Calu3 (cell line): Measurements from ENCODE around the gene ALKBH6. TPM values are rescaled to one million over a fixed set of nuclear protein-coding genes. Genes with fewer than 3 reads are reported as not detected.
"Not testable (repeated sequence)": the region's sequence is repeated elsewhere in the genome, so short reads cannot be mapped to it uniquely, and the experiment has no call there.

Source experiments
- BruUV-seq: library from RNA; stranded (reverse); fragments of 400-500 nt; replicated peaks from 2 replicates; lab custom pipeline; 2021; lab: Mats Ljungman, UMichigan
- CTCF ChIA-PET: fragments of 300-600 bp; sonication (Branson Sonifier 250); formaldehyde crosslinking; loops from one replicate; lab custom pipeline; 2022; ENCODE audit warnings: antibody characterized with exemption; lab: Charles Lee
- DNase-seq: peaks from one replicate; pipeline ENCODE4 v3.0.0; 2022
- H3K27ac Mint-ChIP-seq: one replicate; pipeline ENCODE4 v1.8.0; 2022; ENCODE audit warnings: mixed read lengths; ENCODE audit not compliant: unreplicated experiment
- H3K27me3 Mint-ChIP-seq: one replicate; pipeline ENCODE4 v1.8.0; 2022; ENCODE audit warnings: mixed read lengths; ENCODE audit not compliant: unreplicated experiment
- H3K36me3 Mint-ChIP-seq: one replicate; pipeline ENCODE4 v1.8.0; 2022; ENCODE audit warnings: mild to moderate bottlenecking, moderate library complexity, mixed read lengths; ENCODE audit not compliant: insufficient read depth, unreplicated experiment
- H3K4me1 Mint-ChIP-seq: one replicate; pipeline ENCODE4 v1.8.0; 2022; ENCODE audit warnings: mild to moderate bottlenecking, low read depth, mixed read lengths; ENCODE audit not compliant: unreplicated experiment
- H3K4me3 Mint-ChIP-seq: one replicate; pipeline ENCODE4 v1.8.0; 2022; ENCODE audit warnings: mild to moderate bottlenecking, low read depth, moderate library complexity, mixed read lengths; ENCODE audit not compliant: unreplicated experiment
- H3K9me3 Mint-ChIP-seq: one replicate; pipeline ENCODE4 v1.8.0; 2022; ENCODE audit warnings: low read depth, mixed read lengths; ENCODE audit not compliant: unreplicated experiment
- intact Hi-C: fragments of 100-400 bp; cut with micrococcal nuclease; formaldehyde crosslinking; loops from one replicate; pipeline ENCODE4 v1.10.0; 2022; ENCODE audit not compliant: unreplicated experiment
- total RNA-seq: library from RNA; stranded (reverse); gene quantifications from 2 replicates; pipeline ENCODE4 v1.2.3, GENCODE V29; 2022
- TF ChIP-seq, protein P1 (sequence below): fragments of 200-600 bp; IDR thresholded peaks from one replicate; pipeline ENCODE4 v1.8.0; 2022; ENCODE audit warnings: antibody characterized with exemption; ENCODE audit not compliant: unreplicated experiment

Gene ALKBH6
- total RNA-seq, 1 experiment from 2014 or later, result 56.7 TPM

GRCh38 chr19:36047835-36048234, 33.8 kb upstream of the ALKBH6 start:
- DNase-seq, result no peak
- Mint-ChIP-seq H3K4me1 (no peaks in the 10 kb centered on the region), H3K36me3 (no peaks in the 10 kb centered on the region), H3K27ac (no peak overlapping the region), H3K27me3 (no peaks in the 10 kb centered on the region), H3K4me3 (no peak overlapping the region), H3K9me3 (no peaks in the 10 kb centered on the region)
- CTCF ChIA-PET, result no interaction called here
- intact Hi-C loops, result no loop called here
- no TSS peak for BruUV-seq
- TF ChIP-seq, protein P1, sequence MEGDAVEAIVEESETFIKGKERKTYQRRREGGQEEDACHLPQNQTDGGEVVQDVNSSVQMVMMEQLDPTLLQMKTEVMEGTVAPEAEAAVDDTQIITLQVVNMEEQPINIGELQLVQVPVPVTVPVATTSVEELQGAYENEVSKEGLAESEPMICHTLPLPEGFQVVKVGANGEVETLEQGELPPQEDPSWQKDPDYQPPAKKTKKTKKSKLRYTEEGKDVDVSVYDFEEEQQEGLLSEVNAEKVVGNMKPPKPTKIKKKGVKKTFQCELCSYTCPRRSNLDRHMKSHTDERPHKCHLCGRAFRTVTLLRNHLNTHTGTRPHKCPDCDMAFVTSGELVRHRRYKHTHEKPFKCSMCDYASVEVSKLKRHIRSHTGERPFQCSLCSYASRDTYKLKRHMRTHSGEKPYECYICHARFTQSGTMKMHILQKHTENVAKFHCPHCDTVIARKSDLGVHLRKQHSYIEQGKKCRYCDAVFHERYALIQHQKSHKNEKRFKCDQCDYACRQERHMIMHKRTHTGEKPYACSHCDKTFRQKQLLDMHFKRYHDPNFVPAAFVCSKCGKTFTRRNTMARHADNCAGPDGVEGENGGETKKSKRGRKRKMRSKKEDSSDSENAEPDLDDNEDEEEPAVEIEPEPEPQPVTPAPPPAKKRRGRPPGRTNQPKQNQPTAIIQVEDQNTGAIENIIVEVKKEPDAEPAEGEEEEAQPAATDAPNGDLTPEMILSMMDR, result no peak

DNA sequence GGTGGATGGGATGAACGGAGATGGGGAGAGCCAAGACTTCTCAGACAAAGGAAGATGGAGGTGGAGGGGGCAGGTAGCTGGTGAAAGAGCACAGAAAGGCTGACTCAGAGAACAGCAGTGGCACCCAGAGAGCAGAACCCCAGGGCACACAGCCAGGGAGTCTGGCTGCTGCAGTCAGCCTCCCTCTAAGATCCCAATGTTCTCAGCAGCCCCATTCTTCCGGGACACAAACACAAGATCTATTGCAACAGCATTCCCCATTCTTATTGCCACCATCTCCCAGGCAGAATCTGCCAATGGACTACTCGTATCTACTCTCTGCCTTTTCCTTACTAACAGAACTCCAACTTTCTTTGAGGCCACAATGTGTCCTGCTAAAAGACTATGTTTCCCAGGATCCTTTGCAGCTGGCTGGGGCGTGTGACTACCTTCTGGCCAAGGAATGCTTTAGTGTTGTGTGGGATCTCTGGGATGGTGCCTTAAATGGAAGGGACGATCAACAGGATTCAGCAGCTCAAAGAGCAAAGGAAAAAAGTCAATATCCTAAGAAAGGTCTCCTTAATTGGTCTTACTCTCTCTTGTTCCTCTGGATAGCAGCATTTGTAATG, 32.5 kb upstream of the ALKBH6 start:
- intact Hi-C loops, result no loop called here
- no peak for DNase-seq
- no peaks in the 10 kb centered on the region for H3K4me1 Mint-ChIP-seq
- no TSS peak for BruUV-seq
- no peaks in the 10 kb centered on the region for H3K27me3 Mint-ChIP-seq
- no peaks in the 10 kb centered on the region for H3K36me3 Mint-ChIP-seq
- H3K4me3 Mint-ChIP-seq, result no peak overlapping the region
- H3K9me3 Mint-ChIP-seq, result no peaks in the 10 kb centered on the region
- TF ChIP-seq, protein P1, result no peak
- CTCF ChIA-PET, result no interaction called here
- H3K27ac Mint-ChIP-seq, result no peak overlapping the region

DNA sequence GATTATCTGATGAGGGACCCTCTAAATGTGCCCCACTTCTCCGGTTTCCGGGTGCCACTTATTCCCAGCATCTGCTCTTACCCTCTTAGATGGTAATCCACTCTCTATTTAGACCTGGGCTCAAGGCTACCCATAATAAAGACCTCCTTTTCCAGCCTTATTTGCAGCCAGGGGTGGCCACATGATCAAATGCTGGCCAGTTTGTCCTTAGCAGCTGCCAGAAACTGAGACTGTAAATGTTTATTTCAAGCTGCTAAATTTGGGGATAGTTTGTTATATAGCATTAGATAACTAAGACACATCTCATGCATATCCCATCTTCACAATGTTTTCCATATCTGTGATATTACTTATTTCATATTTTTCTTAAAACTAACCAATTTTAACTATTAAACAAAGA, 29.9 kb upstream of the ALKBH6 start:
- Mint-ChIP-seq H3K27me3 (no peaks in the 10 kb centered on the region), H3K36me3 (peaks cover 6% of the 10 kb centered on the region), H3K4me1 (no peaks in the 10 kb centered on the region), H3K9me3 (no peaks in the 10 kb centered on the region), H3K27ac (no peak overlapping the region), H3K4me3 (no peak overlapping the region)
- intact Hi-C loops, result no loop called here
- no TSS peak for BruUV-seq
- CTCF ChIA-PET, result no interaction called here
- DNase-seq, result no peak
- TF ChIP-seq, protein P1, result no peak

DNA sequence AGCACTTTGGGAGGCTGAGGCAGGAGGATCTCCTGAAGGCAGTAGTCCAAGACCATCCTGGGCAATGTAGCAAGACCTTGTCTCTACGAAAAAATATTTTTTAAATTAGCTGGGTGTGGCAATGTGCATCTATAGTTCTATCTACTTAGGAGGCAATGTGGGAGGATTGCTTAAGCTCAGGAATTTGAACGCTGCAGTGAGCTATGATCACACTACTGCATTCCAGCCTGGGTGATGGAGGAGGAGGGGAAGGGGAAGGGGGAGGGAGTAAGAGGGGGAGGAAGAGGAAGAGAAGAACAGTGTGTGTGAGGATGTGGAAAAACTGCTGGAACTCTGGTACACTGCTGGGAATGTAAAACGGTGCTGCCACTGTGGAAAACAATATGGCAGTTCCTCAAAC, 27.8 kb upstream of the ALKBH6 start:
- TF ChIP-seq, protein P1, result no peak
- Mint-ChIP-seq H3K4me3 (no peak overlapping the region), H3K4me1 (no peaks in the 10 kb centered on the region), H3K27ac (no peak overlapping the region), H3K27me3 (no peaks in the 10 kb centered on the region), H3K9me3 (no peaks in the 10 kb centered on the region), H3K36me3 (peaks cover 6% of the 10 kb centered on the region)
- DNase-seq, result no peak
- intact Hi-C loops, result no loop called here
- CTCF ChIA-PET, result no interaction called here
- no TSS peak for BruUV-seq

GRCh38 chr19:36041092-36041491, 27.1 kb upstream of the ALKBH6 start:
- intact Hi-C loops, CTCF ChIA-PET, H3K36me3 Mint-ChIP-seq, DNase-seq, H3K4me3 Mint-ChIP-seq, H3K27me3 Mint-ChIP-seq, BruUV-seq, H3K4me1 Mint-ChIP-seq, H3K27ac Mint-ChIP-seq, H3K9me3 Mint-ChIP-seq: not testable (repeated sequence)
